Activated CD4-positive, alpha-beta T cell treated with anti-CD3 and anti-CD28 coated beads for 36 hours (primary cell): ENCODE results near the gene RNF11. TPM values are rescaled to one million over a fixed set of nuclear protein-coding genes. Genes with fewer than 3 reads are reported as not detected.

Source experiments
- ATAC-seq: fragments of 200-7000 bp; cut with Tn5 transposase; one replicate; pipeline ENCODE4 v1.10.0; 2021; ENCODE audit warnings: mild to moderate bottlenecking, moderate library complexity
- CTCF ChIA-PET: fragments of 350-600 bp; sonication (Branson Sonifier 250); formaldehyde crosslinking; loops from one replicate; lab custom pipeline; 2021; ENCODE audit warnings: antibody characterized with exemption; lab: Charles Lee
- POLR2A ChIA-PET: fragments of 350-600 bp; sonication (Branson Sonifier 250); formaldehyde crosslinking; loops from one replicate; lab custom pipeline; 2021; ENCODE audit warnings: antibody characterized with exemption, inconsistent platforms; lab: Charles Lee
- DNase-seq: peaks from one replicate; pipeline ENCODE4 v3.0.0-alpha.2; 2020
- H3K27ac Mint-ChIP-seq: one replicate; pipeline ENCODE4 v1.8.0; 2021; ENCODE audit warnings: mixed read lengths
- H3K27me3 Mint-ChIP-seq: one replicate; pipeline ENCODE4 v1.8.0; 2021; ENCODE audit warnings: mixed read lengths
- H3K36me3 Mint-ChIP-seq: one replicate; pipeline ENCODE4 v1.8.0; 2021; ENCODE audit warnings: low read depth, mixed read lengths
- H3K4me1 Mint-ChIP-seq: one replicate; pipeline ENCODE4 v1.8.0; 2021; ENCODE audit warnings: mixed read lengths
- H3K4me3 Mint-ChIP-seq: one replicate; pipeline ENCODE4 v1.8.0; 2021; ENCODE audit warnings: mild to moderate bottlenecking, moderate library complexity, mixed read lengths
- H3K9me3 Mint-ChIP-seq: one replicate; pipeline ENCODE4 v1.8.0; 2021; ENCODE audit warnings: low read depth, mixed read lengths
- intact Hi-C, 2 experiments: fragments of 100-400 bp; cut with DNase I in 1 of 2; cut with micrococcal nuclease in 1 of 2; formaldehyde crosslinking; loops; one replicate each; pipeline versions ENCODE4 v1.14.2 to v1.15.1; 2022 to 2024; cut with DNase I, micrococcal nuclease
- total RNA-seq, 2 experiments: library from RNA; stranded (reverse); gene quantifications; one replicate each; pipeline ENCODE4 v1.2.3, GENCODE V29; 2021

Gene RNF11
- total RNA-seq, 2 experiments from 2014 or later = 20.6 to 26.0 TPM

- H3K9me3 Mint-ChIP-seq = no peaks in the 10 kb centered on the region
- ATAC-seq = no peak
- no peak overlapping the region for H3K4me3 Mint-ChIP-seq
- no peaks in the 10 kb centered on the region for H3K27me3 Mint-ChIP-seq
- no peak overlapping the region for H3K27ac Mint-ChIP-seq
- ChIA-PET POLR2A (no interaction called here), CTCF (interaction anchor here (0.6 to 3.8 kb wide), 14 partner anchors 8 to 604 kb away, joined by 3 to 39 read pairs (median 4); no protein-coding TSS in a partner anchor)
- H3K36me3 Mint-ChIP-seq = no peaks in the 10 kb centered on the region
- DNase-seq = no peak
- intact Hi-C loops = loop anchor here (2.0 to 10.0 kb wide), 7 partner anchors 59 to 521 kb away; partner anchors contain the start of gene RNF11 (in 1 of the 2)
- peaks cover 11% of the 10 kb centered on the region for H3K4me1 Mint-ChIP-seq
Observed at GRCh38 chr1:51295926-51296325, 59.9 kb downstream of the RNF11 start.

- Mint-ChIP-seq H3K27ac (peak overlapping the region; percentile 33), H3K4me1 (peaks cover 11% of the 10 kb centered on the region), H3K27me3 (no peaks in the 10 kb centered on the region), H3K4me3 (peak overlapping the region; percentile 61), H3K36me3 (no peaks in the 10 kb centered on the region), H3K9me3 (no peaks in the 10 kb centered on the region)
- ATAC-seq (peak; percentile 85), DNase-seq (peak; percentile 88)
- intact Hi-C loops = loop anchor here (1.0 to 10.0 kb wide), 8 partner anchors 60 to 522 kb away; partner anchors contain the start of gene RNF11 (in 2 of the 2)
- ChIA-PET POLR2A (interaction anchor here (0.8 kb wide), 1 partner anchor 16 kb away, joined by 5 read pairs; no protein-coding TSS in a partner anchor), CTCF (interaction anchor here (0.6 to 3.8 kb wide), 22 partner anchors 9 to 603 kb away, joined by 3 to 39 read pairs (median 4); no protein-coding TSS in a partner anchor)
Observed at GRCh38 chr1:51296383-51297357, 60.6 kb downstream of the RNF11 start.

DNA sequence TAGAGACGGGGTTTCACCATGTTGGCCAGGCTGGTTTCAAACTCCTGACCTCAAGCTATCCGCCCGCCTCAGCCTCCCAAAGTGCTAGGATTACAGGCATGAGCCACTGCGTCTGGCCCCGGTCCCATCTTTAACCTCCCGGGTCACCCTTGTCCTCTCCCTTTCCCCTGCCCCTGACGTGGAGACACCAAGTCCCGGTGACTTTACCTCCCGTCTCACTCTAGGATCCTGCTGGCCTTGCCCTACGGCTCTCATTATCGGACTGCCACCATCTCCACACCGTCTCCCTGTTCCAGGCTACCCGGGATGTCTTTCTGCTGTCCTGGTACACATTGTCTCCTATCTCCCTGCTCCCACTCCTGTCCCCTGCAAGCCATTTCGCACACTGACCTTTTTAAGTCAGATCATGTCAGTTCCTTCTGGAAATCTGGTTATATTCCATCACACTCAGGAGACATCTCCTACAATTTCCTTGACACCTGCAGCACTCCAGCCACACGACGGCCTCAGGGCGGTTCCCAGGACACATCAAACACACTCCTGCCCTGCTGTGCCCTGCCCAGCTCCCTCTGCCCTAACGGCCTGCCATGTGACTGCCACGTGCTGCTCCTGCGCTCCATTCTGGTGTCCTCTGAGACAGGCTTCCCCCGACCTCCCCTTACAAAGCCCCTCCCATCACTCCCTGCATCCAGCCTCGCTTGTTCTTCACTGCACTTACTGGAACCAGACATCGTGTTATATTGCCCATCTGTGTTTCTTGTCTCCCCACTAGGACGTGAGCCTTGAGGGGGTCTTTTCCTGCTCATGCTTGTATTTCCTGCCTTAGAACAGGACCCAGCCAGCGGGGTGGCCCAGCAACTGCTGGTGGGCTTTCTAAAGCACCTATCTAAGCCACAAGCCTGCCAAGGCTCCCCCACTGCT, 61.6 kb downstream of the RNF11 start:
- peak overlapping the region; percentile 61 for H3K4me3 Mint-ChIP-seq
- DNase-seq = no peak
- H3K36me3 Mint-ChIP-seq = no peaks in the 10 kb centered on the region
- H3K9me3 Mint-ChIP-seq = no peaks in the 10 kb centered on the region
- peak overlapping the region; percentile 62 for H3K27ac Mint-ChIP-seq
- no peaks in the 10 kb centered on the region for H3K27me3 Mint-ChIP-seq
- CTCF ChIA-PET = interaction anchor here (0.6 to 3.8 kb wide), 16 partner anchors 8 to 524 kb away, joined by 3 to 39 read pairs (median 4); no protein-coding TSS in a partner anchor
- H3K4me1 Mint-ChIP-seq = peaks cover 11% of the 10 kb centered on the region
- ATAC-seq = no peak
- intact Hi-C loops = loop anchor here (1.0 to 10.0 kb wide), 8 partner anchors 61 to 523 kb away; partner anchors contain the start of gene RNF11 (in 2 of the 2)
- POLR2A ChIA-PET = no interaction called here

DNA sequence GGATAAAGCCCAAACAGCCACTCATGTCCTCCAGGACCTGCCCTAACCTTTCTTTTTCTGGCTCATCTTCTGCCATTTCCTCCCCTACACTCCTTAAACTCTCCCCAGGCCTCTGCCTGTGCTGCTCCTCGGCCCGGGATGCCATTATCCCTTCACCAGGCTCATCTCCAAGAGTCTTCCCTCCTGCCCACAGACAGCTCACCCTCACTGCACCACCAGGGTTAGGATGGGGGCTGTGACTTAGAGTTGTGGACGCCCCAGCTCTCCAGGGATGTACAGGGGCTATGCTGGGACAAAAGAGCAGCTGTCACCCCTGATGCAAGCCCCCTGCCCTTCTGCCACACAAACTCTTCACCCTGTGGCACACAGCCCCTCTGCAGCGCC, 62.2 kb downstream of the RNF11 start:
- Mint-ChIP-seq H3K4me3 (no peak overlapping the region), H3K9me3 (no peaks in the 10 kb centered on the region), H3K27me3 (no peaks in the 10 kb centered on the region), H3K36me3 (no peaks in the 10 kb centered on the region), H3K27ac (no peak overlapping the region), H3K4me1 (peaks cover 11% of the 10 kb centered on the region)
- ATAC-seq = no peak
- ChIA-PET POLR2A (no interaction called here), CTCF (interaction anchor here (1.1 kb wide), 1 partner anchor 109 kb away, joined by 3 read pairs; no protein-coding TSS in a partner anchor)
- no peak for DNase-seq
- intact Hi-C loops = loop anchor here (5.0 to 10.0 kb wide), 5 partner anchors 86 to 524 kb away; no protein-coding TSS in a partner anchor

DNA sequence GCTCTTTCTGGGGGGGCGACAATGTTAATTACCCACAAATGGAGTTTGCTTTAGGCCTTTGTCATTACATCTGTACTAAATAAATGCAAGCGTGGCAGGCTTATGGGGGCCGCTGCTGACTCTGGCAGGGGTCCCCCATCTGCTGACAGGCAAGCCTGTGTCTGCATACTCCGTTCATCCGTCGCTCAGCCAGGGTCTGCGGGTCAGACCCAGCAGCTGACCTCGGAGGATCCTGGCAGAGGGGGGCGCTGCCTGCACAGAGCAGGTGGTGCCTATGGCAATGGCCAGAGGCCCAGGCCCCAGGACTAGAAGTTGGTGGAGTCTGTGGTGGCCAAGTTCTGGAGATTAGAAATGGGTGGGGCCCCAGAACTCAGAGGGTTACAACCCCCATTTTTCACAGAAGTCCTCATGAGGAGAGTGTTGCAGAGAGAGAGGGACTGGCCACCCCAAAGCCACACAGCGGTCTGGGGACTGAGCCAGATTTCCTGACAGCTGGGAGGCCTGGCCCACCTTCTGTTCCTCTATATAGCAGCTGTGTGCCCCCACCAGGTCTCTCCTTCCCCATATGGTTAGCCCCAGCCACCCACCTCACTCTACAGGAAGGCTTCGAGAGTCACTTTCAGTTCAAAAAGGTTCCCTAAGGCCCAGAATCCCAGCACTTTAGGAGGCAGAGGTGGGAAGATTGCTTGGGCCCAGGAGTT, 63.3 kb downstream of the RNF11 start:
- intact Hi-C loops = loop anchor here (5.0 to 10.0 kb wide), 5 partner anchors 87 to 525 kb away; no protein-coding TSS in a partner anchor
- no peak overlapping the region for H3K27ac Mint-ChIP-seq
- H3K36me3 Mint-ChIP-seq = no peaks in the 10 kb centered on the region
- ATAC-seq (no peak), DNase-seq (no peak)
- H3K4me3 Mint-ChIP-seq = no peak overlapping the region
- H3K9me3 Mint-ChIP-seq = no peaks in the 10 kb centered on the region
- POLR2A ChIA-PET = no interaction called here
- peaks cover 19% of the 10 kb centered on the region for H3K4me1 Mint-ChIP-seq
- CTCF ChIA-PET = interaction anchor here (1.1 to 1.2 kb wide), 2 partner anchors 107 to 110 kb away, joined by 3 to 5 read pairs; no protein-coding TSS in a partner anchor
- no peaks in the 10 kb centered on the region for H3K27me3 Mint-ChIP-seq

- Mint-ChIP-seq H3K27me3 (no peaks in the 10 kb centered on the region), H3K4me1 (peaks cover 21% of the 10 kb centered on the region), H3K9me3 (no peaks in the 10 kb centered on the region), H3K36me3 (no peaks in the 10 kb centered on the region), H3K27ac (no peak overlapping the region), H3K4me3 (no peak overlapping the region)
- DNase-seq = no peak
- POLR2A ChIA-PET = no interaction called here
- intact Hi-C loops = loop anchor here (5.0 to 10.0 kb wide), 5 partner anchors 88 to 525 kb away; no protein-coding TSS in a partner anchor
- no peak for ATAC-seq
- CTCF ChIA-PET = interaction anchor here (1.2 kb wide), 1 partner anchor 108 kb away, joined by 5 read pairs; no protein-coding TSS in a partner anchor
Observed at GRCh38 chr1:51299981-51300670, 64.1 kb downstream of the RNF11 start.

- Mint-ChIP-seq H3K27ac (no peak overlapping the region), H3K27me3 (no peaks in the 10 kb centered on the region), H3K4me1 (peaks cover 21% of the 10 kb centered on the region), H3K9me3 (no peaks in the 10 kb centered on the region), H3K36me3 (no peaks in the 10 kb centered on the region), H3K4me3 (no peak overlapping the region)
- ATAC-seq = no peak
- ChIA-PET CTCF (no interaction called here), POLR2A (no interaction called here)
- DNase-seq = no peak
- intact Hi-C loops = no loop called here
Observed at GRCh38 chr1:51301152-51301843, 65.2 kb downstream of the RNF11 start.

DNA sequence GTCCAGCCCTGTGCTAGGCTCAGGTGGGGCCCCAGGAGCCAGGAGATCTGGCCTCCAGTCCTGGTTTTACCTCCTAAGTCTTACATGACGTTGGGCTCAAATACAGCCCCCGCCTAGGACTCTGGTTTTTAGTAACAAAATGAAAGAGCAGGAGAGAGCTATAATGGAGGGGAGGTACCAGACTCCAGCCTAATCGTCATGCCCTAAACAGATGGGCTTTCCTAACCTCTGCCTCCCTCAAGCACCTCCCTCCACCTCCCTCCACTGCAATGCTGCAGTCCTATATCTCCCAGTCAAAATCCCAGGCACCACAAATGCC, 65.7 kb downstream of the RNF11 start:
- peak; percentile 20 for ATAC-seq
- no peak overlapping the region for H3K27ac Mint-ChIP-seq
- intact Hi-C loops = no loop called here

GRCh38 chr1:51302270-51302669, 66.2 kb downstream of the RNF11 start:
- H3K36me3 Mint-ChIP-seq = no peaks in the 10 kb centered on the region
- no peak overlapping the region for H3K27ac Mint-ChIP-seq
- intact Hi-C loops = no loop called here
- ChIA-PET CTCF (no interaction called here), POLR2A (no interaction called here)
- H3K4me1 Mint-ChIP-seq = peaks cover 13% of the 10 kb centered on the region
- DNase-seq = no peak
- no peak for ATAC-seq
- H3K27me3 Mint-ChIP-seq = no peaks in the 10 kb centered on the region
- no peaks in the 10 kb centered on the region for H3K9me3 Mint-ChIP-seq
- no peak overlapping the region for H3K4me3 Mint-ChIP-seq

More for the DNA sequence above, 65.7 kb downstream of the RNF11 start:
- DNase-seq = no peak
- CTCF ChIA-PET = no interaction called here
- no peaks in the 10 kb centered on the region for H3K9me3 Mint-ChIP-seq
- no peaks in the 10 kb centered on the region for H3K27me3 Mint-ChIP-seq
- peaks cover 17% of the 10 kb centered on the region for H3K4me1 Mint-ChIP-seq
- H3K36me3 Mint-ChIP-seq = no peaks in the 10 kb centered on the region
- POLR2A ChIA-PET = no interaction called here
- H3K4me3 Mint-ChIP-seq = no peak overlapping the region
